ENCODE results near the gene LY6G5C.

LY6G5C gene

GRCh38 chr6:31630177-31630934, 50.5 kb downstream of the LY6G5C start:
- H3K27ac ChIP-seq: no peak overlapping the region
- TF ChIP-seq, protein P1, sequence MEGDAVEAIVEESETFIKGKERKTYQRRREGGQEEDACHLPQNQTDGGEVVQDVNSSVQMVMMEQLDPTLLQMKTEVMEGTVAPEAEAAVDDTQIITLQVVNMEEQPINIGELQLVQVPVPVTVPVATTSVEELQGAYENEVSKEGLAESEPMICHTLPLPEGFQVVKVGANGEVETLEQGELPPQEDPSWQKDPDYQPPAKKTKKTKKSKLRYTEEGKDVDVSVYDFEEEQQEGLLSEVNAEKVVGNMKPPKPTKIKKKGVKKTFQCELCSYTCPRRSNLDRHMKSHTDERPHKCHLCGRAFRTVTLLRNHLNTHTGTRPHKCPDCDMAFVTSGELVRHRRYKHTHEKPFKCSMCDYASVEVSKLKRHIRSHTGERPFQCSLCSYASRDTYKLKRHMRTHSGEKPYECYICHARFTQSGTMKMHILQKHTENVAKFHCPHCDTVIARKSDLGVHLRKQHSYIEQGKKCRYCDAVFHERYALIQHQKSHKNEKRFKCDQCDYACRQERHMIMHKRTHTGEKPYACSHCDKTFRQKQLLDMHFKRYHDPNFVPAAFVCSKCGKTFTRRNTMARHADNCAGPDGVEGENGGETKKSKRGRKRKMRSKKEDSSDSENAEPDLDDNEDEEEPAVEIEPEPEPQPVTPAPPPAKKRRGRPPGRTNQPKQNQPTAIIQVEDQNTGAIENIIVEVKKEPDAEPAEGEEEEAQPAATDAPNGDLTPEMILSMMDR (conservative IDR thresholded peaks at IDR 0.05): no peak
- TF ChIP-seq ZFX (IDR thresholded peaks at IDR 0.05): no peak

DNA sequence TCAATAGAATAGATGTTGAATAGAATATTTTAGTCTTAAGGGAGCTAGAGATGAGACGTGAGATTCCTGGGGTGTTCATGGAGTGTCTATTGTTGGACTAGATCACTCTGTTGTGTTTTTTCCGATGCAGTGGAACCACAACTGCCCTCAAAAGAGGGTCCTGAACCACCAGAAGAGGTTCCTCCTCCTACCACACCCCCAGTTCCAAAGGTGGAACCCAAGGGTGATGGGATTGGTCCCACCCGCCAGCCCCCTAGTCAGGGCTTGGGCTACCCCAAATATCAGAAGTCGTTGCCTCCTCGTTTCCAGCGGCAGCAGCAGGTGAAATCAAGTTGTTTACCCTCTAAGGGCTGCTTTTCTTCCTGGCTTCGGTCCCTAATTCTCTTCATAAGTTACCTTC, 51.9 kb downstream of the LY6G5C start:
- TF ChIP-seq, protein P1 (conservative IDR thresholded peaks at IDR 0.05): no peak
- TF ChIP-seq ZFX (IDR thresholded peaks at IDR 0.05): no peak
- no peak overlapping the region for H3K27ac ChIP-seq

DNA sequence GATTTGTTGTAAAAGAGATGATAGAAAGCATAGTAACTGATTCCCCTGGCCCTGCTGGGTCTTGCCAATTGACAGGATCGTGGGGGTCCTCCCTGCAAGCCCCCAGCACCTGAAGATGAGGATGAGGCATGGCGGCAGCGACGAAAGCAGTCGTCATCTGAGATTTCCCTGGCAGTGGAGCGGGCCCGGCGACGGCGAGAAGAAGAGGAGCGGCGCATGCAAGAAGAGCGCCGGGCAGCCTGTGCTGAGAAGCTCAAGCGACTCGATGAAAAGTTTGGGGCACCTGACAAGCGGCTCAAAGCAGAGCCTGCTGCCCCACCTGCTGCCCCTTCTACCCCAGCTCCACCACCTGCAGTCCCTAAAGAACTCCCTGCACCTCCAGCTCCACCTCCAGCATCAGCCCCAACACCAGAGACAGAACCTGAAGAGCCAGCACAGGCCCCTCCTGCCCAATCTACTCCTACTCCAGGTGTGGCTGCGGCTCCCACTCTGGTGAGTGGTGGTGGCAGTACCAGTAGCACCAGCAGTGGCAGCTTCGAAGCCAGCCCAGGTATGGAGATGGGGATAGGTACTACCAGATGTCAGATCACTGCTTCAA, 53.1 kb downstream of the LY6G5C start:
- H3K27ac ChIP-seq: no peak overlapping the region
- TF ChIP-seq, protein P1 (conservative IDR thresholded peaks at IDR 0.05): no peak
- TF ChIP-seq ZFX (IDR thresholded peaks at IDR 0.05): no peak

- TF ChIP-seq, protein P1 (conservative IDR thresholded peaks at IDR 0.05): no peak
- no peak for TF ChIP-seq ZFX (IDR thresholded peaks at IDR 0.05)
- H3K27ac ChIP-seq: no peak overlapping the region
These were observed 53.9 kb downstream of the LY6G5C start for GRCh38 chr6:31626952-31627351.
